ENCODE measurements around the gene TCOF1.

The TCOF1 gene

GRCh38 chr5:150389531-150390266 is 32.2 kb downstream of the TCOF1 start:
- no peak for TF ChIP-seq TAF1 (IDR thresholded peaks at IDR 0.05; ENCODE audit: low read depth)

DNA sequence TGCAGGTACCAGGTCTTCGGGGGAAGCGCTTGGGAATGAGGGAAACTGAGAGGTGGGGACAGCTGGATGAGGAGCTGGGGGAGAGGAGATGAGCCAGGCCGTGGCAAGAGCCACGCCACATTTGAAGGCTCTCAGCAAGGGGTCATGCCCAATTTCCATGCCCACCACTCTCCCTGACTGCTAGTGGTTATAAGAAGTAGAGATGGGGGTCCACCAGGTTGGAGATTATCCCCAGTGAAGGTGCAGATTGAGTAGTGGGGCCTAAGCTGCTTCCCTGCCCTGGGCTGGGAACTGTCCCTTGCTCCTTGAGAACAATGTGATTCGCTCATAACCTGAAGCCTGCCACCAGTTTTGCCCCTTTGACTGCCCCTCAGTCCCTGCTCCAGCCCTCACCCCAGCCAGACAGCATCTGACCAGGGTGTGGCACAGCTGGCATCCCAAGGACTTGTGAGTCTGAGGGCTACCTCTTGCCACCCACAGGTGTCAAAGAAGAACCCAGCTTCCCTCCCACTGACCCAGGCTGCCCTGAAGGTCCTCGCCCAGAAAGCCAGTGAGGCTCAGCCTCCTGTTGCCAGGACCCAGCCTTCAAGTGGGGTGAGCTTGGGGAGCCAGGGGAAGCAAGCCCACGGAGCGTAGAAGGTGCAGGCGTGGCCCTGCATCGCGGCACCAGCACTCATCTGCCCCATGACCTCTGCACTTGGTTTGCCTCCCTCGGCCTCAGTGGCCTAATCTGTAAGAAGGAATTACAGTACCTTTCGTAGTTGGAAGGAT is 33.8 kb downstream of the TCOF1 start:
- TF ChIP-seq EP300 (IDR thresholded peaks at IDR 0.05; ENCODE audit: borderline replicate concordance): no peak
- no peak for TF ChIP-seq TCF12 (IDR thresholded peaks at IDR 0.05; ENCODE audit: low read depth)
- no peak for TF ChIP-seq TAF1 (IDR thresholded peaks at IDR 0.05; ENCODE audit: low read depth)
- TF ChIP-seq TEAD4 (IDR thresholded peaks at IDR 0.05): no peak
- no peak for TF ChIP-seq YY1 (IDR thresholded peaks at IDR 0.05; ENCODE audit: low read depth)

GRCh38 chr5:150391986-150392385 is 34.5 kb downstream of the TCOF1 start:
- no peak for TF ChIP-seq TAF1 (IDR thresholded peaks at IDR 0.05; ENCODE audit: low read depth)
- TF ChIP-seq NFIC (IDR thresholded peaks at IDR 0.05): no peak
- no peak for TF ChIP-seq ZBTB7A (IDR thresholded peaks at IDR 0.05; ENCODE audit: low read depth)
- TF ChIP-seq REST (IDR thresholded peaks at IDR 0.05; ENCODE audit: low read depth): no peak
- TF ChIP-seq CEBPB (IDR thresholded peaks at IDR 0.05): no peak
- no peak for TF ChIP-seq RAD21 (IDR thresholded peaks at IDR 0.05; ENCODE audit: low read depth)
- no peak for TF ChIP-seq EP300 (IDR thresholded peaks at IDR 0.05; ENCODE audit: borderline replicate concordance)
- no peak for TF ChIP-seq YY1 (IDR thresholded peaks at IDR 0.05; ENCODE audit: low read depth)
- no peak for TF ChIP-seq TCF12 (IDR thresholded peaks at IDR 0.05; ENCODE audit: low read depth)
- no peak for TF ChIP-seq EGR1 (IDR thresholded peaks at IDR 0.05)
- no peak for TF ChIP-seq USF1 (IDR thresholded peaks at IDR 0.05)

- TF ChIP-seq ZBTB7A (IDR thresholded peaks at IDR 0.05; ENCODE audit: low read depth) (no peak), TCF12 (IDR thresholded peaks at IDR 0.05; ENCODE audit: low read depth) (no peak)
Measured at GRCh38 chr5:150392680-150393079, 35.2 kb downstream of the TCOF1 start.

DNA sequence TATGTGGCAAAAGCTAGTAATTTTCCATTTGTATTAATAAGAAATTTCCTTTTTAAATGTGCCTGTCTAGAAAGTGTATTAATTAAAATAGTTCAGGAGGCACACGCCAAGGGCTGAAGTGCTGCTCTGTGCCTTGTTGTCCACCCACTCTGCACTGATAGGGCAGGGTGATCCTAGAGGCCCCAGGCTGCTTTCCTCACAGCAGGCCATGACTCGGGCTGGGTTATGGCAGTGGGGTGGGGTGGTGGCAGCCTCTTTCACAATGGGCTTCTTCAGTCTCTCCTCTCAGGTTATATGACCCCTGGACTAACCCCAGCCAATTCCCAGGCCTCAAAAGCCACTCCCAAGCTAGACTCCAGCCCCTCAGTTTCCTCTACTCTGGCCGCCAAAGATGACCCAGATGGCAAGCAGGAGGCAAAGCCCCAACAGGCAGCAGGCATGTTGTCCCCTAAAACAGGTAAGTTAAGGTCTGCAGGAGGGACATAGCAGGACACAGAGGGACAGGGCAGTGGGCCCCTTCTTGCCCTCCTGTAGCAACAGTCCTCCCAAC is 35.7 kb downstream of the TCOF1 start:
- TF ChIP-seq ZBTB7A (IDR thresholded peaks at IDR 0.05; ENCODE audit: low read depth) (no peak), USF1 (IDR thresholded peaks at IDR 0.05) (no peak), TEAD4 (IDR thresholded peaks at IDR 0.05) (no peak), YY1 (IDR thresholded peaks at IDR 0.05; ENCODE audit: low read depth) (no peak), NFIC (IDR thresholded peaks at IDR 0.05) (no peak), RAD21 (IDR thresholded peaks at IDR 0.05; ENCODE audit: low read depth) (no peak), TCF12 (IDR thresholded peaks at IDR 0.05; ENCODE audit: low read depth) (no peak), EGR1 (IDR thresholded peaks at IDR 0.05) (no peak), REST (IDR thresholded peaks at IDR 0.05; ENCODE audit: low read depth) (no peak), MAX (IDR thresholded peaks at IDR 0.05) (no peak), FOXM1 (IDR thresholded peaks at IDR 0.05; ENCODE audit: borderline replicate concordance, low read depth) (no peak)

DNA sequence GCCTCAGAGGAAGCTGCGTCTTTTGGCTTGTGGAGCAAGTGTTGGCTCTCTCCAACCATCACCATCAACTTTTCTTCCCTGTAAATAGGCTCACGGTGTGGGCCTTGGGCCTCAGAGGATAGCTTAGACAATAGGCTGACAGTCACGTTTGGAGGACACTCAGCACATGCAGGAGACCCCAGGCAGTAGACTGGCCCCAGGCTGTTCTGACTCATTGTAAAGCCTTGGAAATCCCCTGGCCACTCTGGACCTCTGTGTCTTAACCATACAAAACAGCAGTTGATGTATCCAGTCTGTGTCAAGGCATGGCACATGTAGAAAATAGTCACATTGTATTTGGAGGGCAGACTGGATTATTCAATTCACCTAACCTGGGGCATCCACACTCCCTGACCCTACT is 36.6 kb downstream of the TCOF1 start:
- TF ChIP-seq NFIC (IDR thresholded peaks at IDR 0.05) (no peak), TAF1 (IDR thresholded peaks at IDR 0.05; ENCODE audit: low read depth) (no peak), MAX (IDR thresholded peaks at IDR 0.05) (no peak), ZBTB7A (IDR thresholded peaks at IDR 0.05; ENCODE audit: low read depth) (no peak), CREB1 (IDR thresholded peaks at IDR 0.05; ENCODE audit: low read depth) (no peak), EP300 (IDR thresholded peaks at IDR 0.05; ENCODE audit: borderline replicate concordance) (no peak), CEBPB (IDR thresholded peaks at IDR 0.05) (no peak), TCF12 (IDR thresholded peaks at IDR 0.05; ENCODE audit: low read depth) (no peak), YY1 (IDR thresholded peaks at IDR 0.05; ENCODE audit: low read depth) (no peak)
